Common myeloid progenitor, CD34-positive (primary cell): ENCODE results near the gene FAM53B.

Experiments
- CTCF ChIA-PET: fragments of 350-600 bp; sonication (Branson Sonifier 250); formaldehyde crosslinking; loops from one replicate; lab custom pipeline; 2021; ENCODE audit warnings: antibody characterized with exemption; lab: Charles Lee
- POLR2A ChIA-PET: fragments of 350-600 bp; sonication (Branson Sonifier 250); formaldehyde crosslinking; loops from one replicate; lab custom pipeline; 2021; ENCODE audit warnings: antibody characterized with exemption; lab: Charles Lee
- DNase-seq, 3 donors: peaks; one replicate each; pipeline versions ENCODE4 v3.0.0 to v3.0.0-alpha.2; 2013
- H3K27ac ChIP-seq, 2 experiments: 1 replicate in 1 of 2; 2 replicates in 1 of 2; pipeline ENCODE4 v1.7.0; 2013; ENCODE audit warnings: inconsistent platforms in 2 of 2, low read length in 2 of 2, mild to moderate bottlenecking in 2 of 2, low read depth in 1 of 2, moderate library complexity in 1 of 2; ENCODE audit not compliant: severe bottlenecking in 2 of 2, insufficient read depth in 1 of 2, poor library complexity in 1 of 2
- H3K27me3 ChIP-seq, 5 experiments: replicated peaks in 2 of 5; 1 replicate in 3 of 5; 2 replicates in 2 of 5; pipeline versions ENCODE4 v1.6.1 to v1.7.0; 2013; ENCODE audit warnings: low read length in 4 of 5, mild to moderate bottlenecking in 2 of 5, moderate library complexity in 2 of 5, inconsistent platforms in 1 of 5; ENCODE audit not compliant: insufficient read depth in 5 of 5, control insufficient read depth in 4 of 5
- H3K36me3 ChIP-seq, 4 experiments: 1 replicate in 2 of 4; 2 replicates in 2 of 4; pipeline versions ENCODE4 v1.6.1 to v1.7.0; 2013; ENCODE audit warnings: low read length in 3 of 4, control low read depth in 1 of 4, mild to moderate bottlenecking in 1 of 4; ENCODE audit not compliant: control insufficient read depth in 4 of 4, insufficient read depth in 4 of 4
- H3K4me1 ChIP-seq, 4 experiments: 1 replicate in 3 of 4; 2 replicates in 1 of 4; pipeline versions ENCODE4 v1.6.1 to v1.7.1; 2013; ENCODE audit warnings: low read length in 3 of 4, mild to moderate bottlenecking in 3 of 4, control low read depth in 1 of 4, inconsistent platforms in 1 of 4, moderate library complexity in 1 of 4; ENCODE audit not compliant: control insufficient read depth in 4 of 4, insufficient read depth in 4 of 4; ENCODE audit errors: control extremely low read depth in 1 of 4
- H3K4me3 ChIP-seq, 7 experiments: 1 replicate in 4 of 7; 2 replicates in 3 of 7; pipeline versions ENCODE4 v1.5.1 to v1.7.0; 2013; ENCODE audit warnings: mild to moderate bottlenecking in 7 of 7, low read length in 6 of 7, moderate library complexity in 6 of 7, inconsistent platforms in 2 of 7, low read depth in 2 of 7, control low read depth in 1 of 7; ENCODE audit not compliant: insufficient read depth in 4 of 7, control insufficient read depth in 1 of 7; ENCODE audit errors: extremely low read depth in 1 of 7
- H3K9me3 ChIP-seq, 5 experiments: 1 replicate in 4 of 5; 2 replicates in 1 of 5; pipeline versions ENCODE4 v1.6.1 to v1.7.1; 2013; ENCODE audit warnings: low read length in 4 of 5, mild to moderate bottlenecking in 2 of 5, inconsistent platforms in 1 of 5, low read depth in 1 of 5, moderate library complexity in 1 of 5; ENCODE audit not compliant: control insufficient read depth in 4 of 5, insufficient read depth in 2 of 5; ENCODE audit errors: control extremely low read depth in 1 of 5
- WGBS: methylation state at CpG from one replicate; pipeline ENCODE4 v1.1.5; 2013; ENCODE audit not compliant: insufficient coverage; 5-methylcytosine and 5-hydroxymethylcytosine counted together

The FAM53B gene

GRCh38 chr10:124642088-124642710 is 102.0 kb downstream of the FAM53B start:
- H3K27me3 ChIP-seq: no peaks in the 10 kb centered on the region
- no peaks in the 10 kb centered on the region for H3K9me3 ChIP-seq
- ChIA-PET POLR2A (interaction anchor here (0.7 kb wide), 1 partner anchor 26 kb away, joined by 3 read pairs; no protein-coding TSS in a partner anchor), CTCF (interaction anchor here (1.2 to 9.5 kb wide), 6 partner anchors 9 to 99 kb away, joined by 3 to 54 read pairs (median 4); no protein-coding TSS in a partner anchor)
- peak in 1 of 3 donors; percentile 36 for DNase-seq
- no peak overlapping the region for H3K27ac ChIP-seq
- H3K36me3 ChIP-seq: peaks cover 0 to 11% (median 0%) of the 10 kb centered on the region in 4 experiments
- H3K4me3 ChIP-seq: no peak overlapping the region
- H3K4me1 ChIP-seq: peaks cover 6 to 85% (median 48%) of the 10 kb centered on the region in 4 experiments
- 96% methylated on average over 20 of the region's 20 CpGs for WGBS

- no peaks in the 10 kb centered on the region for H3K9me3 ChIP-seq
These were observed 102.7 kb downstream of the FAM53B start for GRCh38 chr10:124641282-124642087.

DNA sequence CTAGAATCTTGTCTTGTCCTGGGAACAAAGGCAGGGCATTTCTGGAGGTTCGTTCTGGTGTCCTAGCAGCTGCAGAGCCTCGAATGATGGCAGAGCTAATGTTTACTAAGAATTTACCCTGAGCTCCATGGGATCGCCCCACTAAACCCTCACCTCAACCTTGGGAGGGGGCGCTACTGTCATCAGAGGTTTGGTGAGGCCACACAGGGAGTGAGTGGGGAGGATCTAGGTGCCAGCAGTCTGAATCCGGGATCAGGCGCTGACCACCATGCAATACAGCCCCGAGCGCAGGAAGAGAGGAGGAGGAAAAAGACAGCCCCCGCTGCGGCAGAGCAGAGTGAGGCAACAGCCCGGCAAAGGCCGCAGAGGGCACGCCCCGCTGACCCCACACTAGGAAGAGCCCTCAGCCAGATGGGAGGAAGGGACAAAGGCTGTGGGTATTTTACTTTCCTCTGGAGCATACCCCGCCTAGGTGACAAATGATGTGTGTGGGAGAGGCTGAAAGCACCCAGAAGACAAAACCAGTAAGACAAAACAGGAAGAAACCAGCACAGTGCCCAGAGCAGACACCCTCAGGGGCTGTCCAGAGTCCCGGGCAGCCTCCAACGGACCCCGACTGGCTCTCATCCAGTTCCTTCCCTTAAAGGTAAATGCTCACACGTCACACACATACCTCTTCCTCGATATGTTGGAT is 103.5 kb downstream of the FAM53B start:
- CTCF ChIA-PET: interaction anchor here (0.7 kb wide), 1 partner anchor 102 kb away, joined by 3 read pairs; no protein-coding TSS in a partner anchor
- peak in 1 of 3 donors; percentile 47 for DNase-seq
- POLR2A ChIA-PET: no interaction called here
- no peaks in the 10 kb centered on the region for H3K27me3 ChIP-seq
- H3K36me3 ChIP-seq: peaks cover 0 to 9% (median 0%) of the 10 kb centered on the region in 4 experiments
- peak overlapping the region in 1 of 2 experiments; percentile 60 for H3K27ac ChIP-seq
- no peaks in the 10 kb centered on the region for H3K9me3 ChIP-seq
- peak overlapping the region in 4 of 7 experiments; percentile 8 to 44 (median 28) for H3K4me3 ChIP-seq
- 66% methylated on average over 18 of the region's 20 CpGs for WGBS
- H3K4me1 ChIP-seq: peaks cover 9 to 77% (median 39%) of the 10 kb centered on the region in 4 experiments

More at GRCh38 chr10:124641282-124642087, 102.7 kb downstream of the FAM53B start:
- DNase-seq: peak; percentile 39 to 88 (median 80)
- WGBS: 88% methylated on average over 12 of the region's 15 CpGs
- POLR2A ChIA-PET: no interaction called here
- no peaks in the 10 kb centered on the region for H3K27me3 ChIP-seq
- H3K27ac ChIP-seq: peak overlapping the region in 1 of 2 experiments; percentile 60
- CTCF ChIA-PET: interaction anchor here (1.2 kb wide), 1 partner anchor 20 kb away, joined by 3 read pairs; no protein-coding TSS in a partner anchor
- peak overlapping the region in 2 of 7 experiments; percentile 37 to 44 for H3K4me3 ChIP-seq
- H3K4me1 ChIP-seq: peaks cover 9 to 85% (median 47%) of the 10 kb centered on the region in 4 experiments
- H3K36me3 ChIP-seq: peaks cover 0 to 9% (median 0%) of the 10 kb centered on the region in 4 experiments

GRCh38 chr10:124640056-124640455 is 104.1 kb downstream of the FAM53B start:
- Histone ChIP-seq H3K4me3 (no peak overlapping the region), H3K27ac (peak overlapping the region in 1 of 2 experiments; percentile 60), H3K9me3 (no peaks in the 10 kb centered on the region), H3K36me3 (peaks cover 0 to 12% (median 0%) of the 10 kb centered on the region in 4 experiments), H3K4me1 (peaks cover 9 to 74% (median 37%) of the 10 kb centered on the region in 4 experiments), H3K27me3 (no peaks in the 10 kb centered on the region)
- 100% methylated on average over 6 of the region's 7 CpGs for WGBS
- POLR2A ChIA-PET: no interaction called here
- DNase-seq: no peak
- CTCF ChIA-PET: interaction anchor here (0.7 to 1.2 kb wide), 2 partner anchors 12 to 102 kb away, joined by 3 read pairs; no protein-coding TSS in a partner anchor

DNA sequence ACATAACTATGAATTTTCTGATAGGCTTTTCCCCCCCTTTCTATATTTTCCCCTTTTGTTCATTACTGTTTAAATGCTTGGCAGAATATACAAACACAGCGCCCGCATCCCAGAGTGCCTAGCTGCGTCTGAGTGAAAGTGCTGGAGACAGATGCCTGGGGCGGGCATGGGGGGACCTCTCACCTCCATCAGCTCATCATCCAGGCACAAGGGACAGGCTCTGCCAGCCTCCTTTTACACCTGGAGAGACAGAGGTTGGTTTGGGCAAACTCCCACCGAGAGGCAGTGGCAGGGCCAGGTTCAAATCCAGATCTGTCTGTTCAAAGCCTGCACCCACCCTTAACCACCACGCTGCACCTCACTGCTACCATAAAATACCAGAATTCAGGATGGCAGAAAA is 104.5 kb downstream of the FAM53B start:
- POLR2A ChIA-PET: no interaction called here
- no peak for DNase-seq
- Histone ChIP-seq H3K27me3 (no peaks in the 10 kb centered on the region), H3K27ac (no peak overlapping the region), H3K36me3 (peaks cover 0 to 12% (median under 1%) of the 10 kb centered on the region in 4 experiments), H3K4me1 (peaks cover 9 to 70% (median 35%) of the 10 kb centered on the region in 4 experiments), H3K4me3 (no peak overlapping the region), H3K9me3 (peaks cover 0 to under 1% (median 0%) of the 10 kb centered on the region in 5 experiments)
- 97% methylated on average over 6 of the region's 6 CpGs for WGBS
- CTCF ChIA-PET: interaction anchor here (0.7 to 1.2 kb wide), 2 partner anchors 9 to 12 kb away, joined by 3 read pairs; no protein-coding TSS in a partner anchor

GRCh38 chr10:124639206-124639605 is 105.0 kb downstream of the FAM53B start:
- 98% methylated on average over 6 of the region's 6 CpGs for WGBS
- peaks cover 0 to 5% (median 0%) of the 10 kb centered on the region in 5 experiments for H3K9me3 ChIP-seq
- DNase-seq: no peak
- peaks cover 0 to 12% (median 2%) of the 10 kb centered on the region in 4 experiments for H3K36me3 ChIP-seq
- ChIA-PET CTCF (interaction anchor here (0.7 to 2.0 kb wide), 4 partner anchors 8 to 110 kb away, joined by 3 to 6 read pairs (median 4); no protein-coding TSS in a partner anchor), POLR2A (no interaction called here)
- no peaks in the 10 kb centered on the region for H3K27me3 ChIP-seq
- no peak overlapping the region for H3K27ac ChIP-seq
- peaks cover 9 to 67% (median 35%) of the 10 kb centered on the region in 4 experiments for H3K4me1 ChIP-seq
- H3K4me3 ChIP-seq: no peak overlapping the region
